ENCODE results near the gene RNFT2.
"Not testable (repeated sequence)": the region's sequence is repeated elsewhere in the genome, so short reads cannot be mapped to it uniquely, and the experiment has no call there.

The RNFT2 gene

GRCh38 chr12:116777245-116777644 is 39.1 kb downstream of the RNFT2 start:
- TF ChIP-seq, protein P1, sequence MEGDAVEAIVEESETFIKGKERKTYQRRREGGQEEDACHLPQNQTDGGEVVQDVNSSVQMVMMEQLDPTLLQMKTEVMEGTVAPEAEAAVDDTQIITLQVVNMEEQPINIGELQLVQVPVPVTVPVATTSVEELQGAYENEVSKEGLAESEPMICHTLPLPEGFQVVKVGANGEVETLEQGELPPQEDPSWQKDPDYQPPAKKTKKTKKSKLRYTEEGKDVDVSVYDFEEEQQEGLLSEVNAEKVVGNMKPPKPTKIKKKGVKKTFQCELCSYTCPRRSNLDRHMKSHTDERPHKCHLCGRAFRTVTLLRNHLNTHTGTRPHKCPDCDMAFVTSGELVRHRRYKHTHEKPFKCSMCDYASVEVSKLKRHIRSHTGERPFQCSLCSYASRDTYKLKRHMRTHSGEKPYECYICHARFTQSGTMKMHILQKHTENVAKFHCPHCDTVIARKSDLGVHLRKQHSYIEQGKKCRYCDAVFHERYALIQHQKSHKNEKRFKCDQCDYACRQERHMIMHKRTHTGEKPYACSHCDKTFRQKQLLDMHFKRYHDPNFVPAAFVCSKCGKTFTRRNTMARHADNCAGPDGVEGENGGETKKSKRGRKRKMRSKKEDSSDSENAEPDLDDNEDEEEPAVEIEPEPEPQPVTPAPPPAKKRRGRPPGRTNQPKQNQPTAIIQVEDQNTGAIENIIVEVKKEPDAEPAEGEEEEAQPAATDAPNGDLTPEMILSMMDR (IDR thresholded peaks at IDR 0.05), result no peak
- H3K27me3 ChIP-seq, result no peaks in the 10 kb centered on the region
- intact Hi-C loops (cut with DNase I; ENCODE audit: low total_unique reads), result no loop called here
- peaks cover 0 to 10% (median 0%) of the 10 kb centered on the region in 3 donors for H3K36me3 ChIP-seq
- no peaks in the 10 kb centered on the region for H3K4me1 ChIP-seq
- no peak overlapping the region for H3K4me3 ChIP-seq
- H3K27ac ChIP-seq, result no peak overlapping the region
- DNase-seq, result no peak
- no peaks in the 10 kb centered on the region for H3K9me3 ChIP-seq

- Histone ChIP-seq H3K9me3 (no peaks in the 10 kb centered on the region), H3K36me3 (peaks cover 0 to 10% (median 0%) of the 10 kb centered on the region in 3 donors), H3K27me3 (no peaks in the 10 kb centered on the region), H3K4me1 (no peaks in the 10 kb centered on the region), H3K27ac (no peak overlapping the region), H3K4me3 (no peak overlapping the region)
- intact Hi-C loops (cut with DNase I; ENCODE audit: low total_unique reads), result no loop called here
- TF ChIP-seq, protein P1 (IDR thresholded peaks at IDR 0.05), result no peak
- no peak for DNase-seq
Measured at GRCh38 chr12:116779597-116779996, 41.5 kb downstream of the RNFT2 start.

- Histone ChIP-seq H3K27me3 (no peaks in the 10 kb centered on the region), H3K9me3 (no peaks in the 10 kb centered on the region), H3K4me3 (no peak overlapping the region), H3K4me1 (no peaks in the 10 kb centered on the region), H3K36me3 (peaks cover 0 to 10% (median 0%) of the 10 kb centered on the region in 3 donors), H3K27ac (no peak overlapping the region)
- no peak for DNase-seq
- TF ChIP-seq, protein P1 (IDR thresholded peaks at IDR 0.05), result no peak
- intact Hi-C loops (cut with DNase I; ENCODE audit: low total_unique reads), result no loop called here
Measured at GRCh38 chr12:116780942-116781341, 42.8 kb downstream of the RNFT2 start.

DNA sequence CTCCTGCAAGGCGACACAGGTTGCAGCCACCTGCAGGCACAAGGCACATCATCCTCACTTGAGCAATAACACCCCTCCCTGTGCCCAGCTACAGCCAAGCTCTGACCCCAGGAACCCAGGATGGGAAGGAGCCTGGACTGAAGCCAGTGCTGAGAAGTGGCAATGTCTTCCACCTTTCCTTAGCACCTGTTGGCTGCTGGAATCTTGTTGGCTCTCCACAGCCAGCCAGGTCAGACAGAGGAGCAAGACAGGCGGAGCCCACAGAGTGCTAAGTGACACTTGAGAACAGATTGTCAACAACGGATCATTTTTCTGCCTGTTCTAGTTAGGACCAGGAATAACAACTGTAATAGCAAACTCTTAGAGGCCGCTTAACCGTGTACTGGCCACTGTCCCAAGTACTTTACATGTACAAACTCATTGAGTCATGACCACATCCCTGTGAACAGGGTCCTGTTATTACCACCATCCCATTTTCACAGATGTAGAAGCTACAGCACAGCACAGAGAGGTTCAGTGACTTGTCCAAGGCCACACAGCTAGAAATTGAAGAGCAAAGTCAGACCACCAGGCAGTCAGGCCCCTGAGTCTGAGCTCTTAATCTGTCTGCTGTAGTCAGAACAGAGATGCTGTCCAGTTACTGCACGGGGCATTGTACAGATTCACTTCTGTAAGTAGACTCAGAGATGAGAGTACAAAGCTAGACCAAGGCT is 45.6 kb downstream of the RNFT2 start:
- peaks cover 0 to 10% (median 0%) of the 10 kb centered on the region in 3 donors for H3K36me3 ChIP-seq
- TF ChIP-seq, protein P1 (IDR thresholded peaks at IDR 0.05), result no peak
- no peak overlapping the region for H3K27ac ChIP-seq
- DNase-seq, result no peak
- H3K9me3 ChIP-seq, result no peaks in the 10 kb centered on the region
- H3K27me3 ChIP-seq, result no peaks in the 10 kb centered on the region
- intact Hi-C loops (cut with DNase I; ENCODE audit: low total_unique reads), result no loop called here
- H3K4me1 ChIP-seq, result no peaks in the 10 kb centered on the region
- H3K4me3 ChIP-seq, result no peak overlapping the region

DNA sequence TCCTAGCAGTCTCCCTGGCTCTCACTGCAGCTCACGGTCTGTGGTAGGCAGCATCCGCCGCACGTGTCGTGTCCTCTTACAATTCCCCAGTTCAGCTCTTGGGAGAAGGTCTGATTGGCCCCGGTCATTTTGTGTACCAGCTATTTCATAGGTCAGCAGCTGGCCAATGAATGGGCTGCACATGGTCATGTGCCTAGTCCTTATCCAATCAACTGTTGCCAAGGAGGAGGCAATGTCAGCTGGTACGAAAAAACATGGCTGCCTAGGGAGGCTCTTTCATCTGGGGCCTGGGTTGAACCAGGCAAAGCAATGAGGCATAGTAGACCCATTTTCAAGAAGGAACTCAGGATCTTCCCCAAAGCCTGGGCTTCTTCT is 46.1 kb downstream of the RNFT2 start:
- TF ChIP-seq, protein P1 (IDR thresholded peaks at IDR 0.05), result no peak
- Histone ChIP-seq H3K27me3 (no peaks in the 10 kb centered on the region), H3K36me3 (peaks cover 0 to 8% (median 0%) of the 10 kb centered on the region in 3 donors), H3K4me3 (no peak overlapping the region), H3K27ac (no peak overlapping the region), H3K9me3 (no peaks in the 10 kb centered on the region), H3K4me1 (no peaks in the 10 kb centered on the region)
- no peak for DNase-seq
- intact Hi-C loops (cut with DNase I; ENCODE audit: low total_unique reads), result no loop called here

GRCh38 chr12:116789562-116789961 is 51.4 kb downstream of the RNFT2 start:
- intact Hi-C loops (cut with DNase I; ENCODE audit: low total_unique reads); H3K9me3 ChIP-seq; DNase-seq; H3K27me3 ChIP-seq; H3K36me3 ChIP-seq; H3K4me3 ChIP-seq; H3K4me1 ChIP-seq; H3K27ac ChIP-seq: not testable (repeated sequence)
